WTC11 (cell line): ENCODE data around the gene CHST15.

Experiments used
- NFE2L1 ChIP-seq: sonication (generic); formaldehyde crosslinking; IDR thresholded peaks from 2 replicates; pipeline ENCODE4 v1.8.1; 2023; ENCODE audit warnings: missing genetic modification reagents
- RELA ChIP-seq: sonication (generic); formaldehyde crosslinking; IDR thresholded peaks from 2 replicates; pipeline ENCODE4 v1.8.1; 2022; ENCODE audit warnings: missing genetic modification reagents, mild to moderate bottlenecking, borderline replicate concordance
- ZNF138 ChIP-seq: sonication (generic); formaldehyde crosslinking; conservative IDR thresholded peaks from 2 replicates; pipeline ENCODE4 v1.8.1; 2022; ENCODE audit warnings: mild to moderate bottlenecking, moderate library complexity, missing genetic modification reagents
- ZNF423 ChIP-seq: fragments of 250-450 bp; sonication (Bioruptor Pico); IDR thresholded peaks from 2 replicates; pipeline ENCODE4 v2.1.2; 2022; ENCODE audit warnings: mild to moderate bottlenecking, moderate library complexity
- TF ChIP-seq, protein P1 (sequence below): fragments of 200-600 bp; IDR thresholded peaks from 2 replicates; pipeline ENCODE4 v1.8.0; 2022; ENCODE audit warnings: antibody characterized with exemption
- TF ChIP-seq, protein P2 (sequence below): sonication (generic); formaldehyde crosslinking; IDR thresholded peaks from 2 replicates; pipeline ENCODE4 v1.8.0; 2022; ENCODE audit warnings: missing genetic modification reagents
- TF ChIP-seq, protein P3 (sequence below): sonication (generic); formaldehyde crosslinking; IDR thresholded peaks from 2 replicates; pipeline ENCODE4 v1.8.0; 2023; ENCODE audit warnings: missing genetic modification reagents, mild to moderate bottlenecking, borderline replicate concordance
- TF ChIP-seq, protein P4 (sequence below): sonication (generic); formaldehyde crosslinking; IDR thresholded peaks from 2 replicates; pipeline ENCODE4 v1.8.0; 2022; ENCODE audit warnings: mild to moderate bottlenecking, missing genetic modification reagents

DNA sequence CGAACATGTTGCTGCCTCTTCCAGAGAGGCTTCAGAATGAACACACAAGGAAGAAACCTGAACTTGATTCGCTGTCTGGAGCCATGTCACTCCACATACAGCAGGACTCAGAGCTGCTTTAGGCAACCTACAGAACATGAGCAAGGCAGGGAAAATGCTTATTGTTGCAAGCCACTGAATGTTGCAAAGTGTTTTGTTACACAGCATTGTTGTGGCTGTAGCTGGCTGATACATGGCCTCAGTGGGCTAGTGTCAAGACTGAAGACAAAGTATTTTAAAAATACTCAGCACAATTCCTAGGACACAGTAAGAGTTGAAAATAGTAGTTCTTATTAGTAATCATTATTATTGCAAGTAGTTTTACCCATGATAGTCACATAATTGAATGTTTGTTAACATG, 3.1 kb upstream of the CHST15 start:
- no peak for TF ChIP-seq ZNF138
- TF ChIP-seq RELA (CRISPR knock-in tag) = no peak
- TF ChIP-seq, protein P1, sequence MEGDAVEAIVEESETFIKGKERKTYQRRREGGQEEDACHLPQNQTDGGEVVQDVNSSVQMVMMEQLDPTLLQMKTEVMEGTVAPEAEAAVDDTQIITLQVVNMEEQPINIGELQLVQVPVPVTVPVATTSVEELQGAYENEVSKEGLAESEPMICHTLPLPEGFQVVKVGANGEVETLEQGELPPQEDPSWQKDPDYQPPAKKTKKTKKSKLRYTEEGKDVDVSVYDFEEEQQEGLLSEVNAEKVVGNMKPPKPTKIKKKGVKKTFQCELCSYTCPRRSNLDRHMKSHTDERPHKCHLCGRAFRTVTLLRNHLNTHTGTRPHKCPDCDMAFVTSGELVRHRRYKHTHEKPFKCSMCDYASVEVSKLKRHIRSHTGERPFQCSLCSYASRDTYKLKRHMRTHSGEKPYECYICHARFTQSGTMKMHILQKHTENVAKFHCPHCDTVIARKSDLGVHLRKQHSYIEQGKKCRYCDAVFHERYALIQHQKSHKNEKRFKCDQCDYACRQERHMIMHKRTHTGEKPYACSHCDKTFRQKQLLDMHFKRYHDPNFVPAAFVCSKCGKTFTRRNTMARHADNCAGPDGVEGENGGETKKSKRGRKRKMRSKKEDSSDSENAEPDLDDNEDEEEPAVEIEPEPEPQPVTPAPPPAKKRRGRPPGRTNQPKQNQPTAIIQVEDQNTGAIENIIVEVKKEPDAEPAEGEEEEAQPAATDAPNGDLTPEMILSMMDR = no peak
- no peak for TF ChIP-seq ZNF423
- TF ChIP-seq, protein P2, sequence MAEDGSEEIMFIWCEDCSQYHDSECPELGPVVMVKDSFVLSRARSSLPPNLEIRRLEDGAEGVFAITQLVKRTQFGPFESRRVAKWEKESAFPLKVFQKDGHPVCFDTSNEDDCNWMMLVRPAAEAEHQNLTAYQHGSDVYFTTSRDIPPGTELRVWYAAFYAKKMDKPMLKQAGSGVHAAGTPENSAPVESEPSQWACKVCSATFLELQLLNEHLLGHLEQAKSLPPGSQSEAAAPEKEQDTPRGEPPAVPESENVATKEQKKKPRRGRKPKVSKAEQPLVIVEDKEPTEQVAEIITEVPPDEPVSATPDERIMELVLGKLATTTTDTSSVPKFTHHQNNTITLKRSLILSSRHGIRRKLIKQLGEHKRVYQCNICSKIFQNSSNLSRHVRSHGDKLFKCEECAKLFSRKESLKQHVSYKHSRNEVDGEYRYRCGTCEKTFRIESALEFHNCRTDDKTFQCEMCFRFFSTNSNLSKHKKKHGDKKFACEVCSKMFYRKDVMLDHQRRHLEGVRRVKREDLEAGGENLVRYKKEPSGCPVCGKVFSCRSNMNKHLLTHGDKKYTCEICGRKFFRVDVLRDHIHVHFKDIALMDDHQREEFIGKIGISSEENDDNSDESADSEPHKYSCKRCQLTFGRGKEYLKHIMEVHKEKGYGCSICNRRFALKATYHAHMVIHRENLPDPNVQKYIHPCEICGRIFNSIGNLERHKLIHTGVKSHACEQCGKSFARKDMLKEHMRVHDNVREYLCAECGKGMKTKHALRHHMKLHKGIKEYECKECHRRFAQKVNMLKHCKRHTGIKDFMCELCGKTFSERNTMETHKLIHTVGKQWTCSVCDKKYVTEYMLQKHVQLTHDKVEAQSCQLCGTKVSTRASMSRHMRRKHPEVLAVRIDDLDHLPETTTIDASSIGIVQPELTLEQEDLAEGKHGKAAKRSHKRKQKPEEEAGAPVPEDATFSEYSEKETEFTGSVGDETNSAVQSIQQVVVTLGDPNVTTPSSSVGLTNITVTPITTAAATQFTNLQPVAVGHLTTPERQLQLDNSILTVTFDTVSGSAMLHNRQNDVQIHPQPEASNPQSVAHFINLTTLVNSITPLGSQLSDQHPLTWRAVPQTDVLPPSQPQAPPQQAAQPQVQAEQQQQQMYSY (CRISPR knock-in tag) = no peak
- TF ChIP-seq, protein P3, sequence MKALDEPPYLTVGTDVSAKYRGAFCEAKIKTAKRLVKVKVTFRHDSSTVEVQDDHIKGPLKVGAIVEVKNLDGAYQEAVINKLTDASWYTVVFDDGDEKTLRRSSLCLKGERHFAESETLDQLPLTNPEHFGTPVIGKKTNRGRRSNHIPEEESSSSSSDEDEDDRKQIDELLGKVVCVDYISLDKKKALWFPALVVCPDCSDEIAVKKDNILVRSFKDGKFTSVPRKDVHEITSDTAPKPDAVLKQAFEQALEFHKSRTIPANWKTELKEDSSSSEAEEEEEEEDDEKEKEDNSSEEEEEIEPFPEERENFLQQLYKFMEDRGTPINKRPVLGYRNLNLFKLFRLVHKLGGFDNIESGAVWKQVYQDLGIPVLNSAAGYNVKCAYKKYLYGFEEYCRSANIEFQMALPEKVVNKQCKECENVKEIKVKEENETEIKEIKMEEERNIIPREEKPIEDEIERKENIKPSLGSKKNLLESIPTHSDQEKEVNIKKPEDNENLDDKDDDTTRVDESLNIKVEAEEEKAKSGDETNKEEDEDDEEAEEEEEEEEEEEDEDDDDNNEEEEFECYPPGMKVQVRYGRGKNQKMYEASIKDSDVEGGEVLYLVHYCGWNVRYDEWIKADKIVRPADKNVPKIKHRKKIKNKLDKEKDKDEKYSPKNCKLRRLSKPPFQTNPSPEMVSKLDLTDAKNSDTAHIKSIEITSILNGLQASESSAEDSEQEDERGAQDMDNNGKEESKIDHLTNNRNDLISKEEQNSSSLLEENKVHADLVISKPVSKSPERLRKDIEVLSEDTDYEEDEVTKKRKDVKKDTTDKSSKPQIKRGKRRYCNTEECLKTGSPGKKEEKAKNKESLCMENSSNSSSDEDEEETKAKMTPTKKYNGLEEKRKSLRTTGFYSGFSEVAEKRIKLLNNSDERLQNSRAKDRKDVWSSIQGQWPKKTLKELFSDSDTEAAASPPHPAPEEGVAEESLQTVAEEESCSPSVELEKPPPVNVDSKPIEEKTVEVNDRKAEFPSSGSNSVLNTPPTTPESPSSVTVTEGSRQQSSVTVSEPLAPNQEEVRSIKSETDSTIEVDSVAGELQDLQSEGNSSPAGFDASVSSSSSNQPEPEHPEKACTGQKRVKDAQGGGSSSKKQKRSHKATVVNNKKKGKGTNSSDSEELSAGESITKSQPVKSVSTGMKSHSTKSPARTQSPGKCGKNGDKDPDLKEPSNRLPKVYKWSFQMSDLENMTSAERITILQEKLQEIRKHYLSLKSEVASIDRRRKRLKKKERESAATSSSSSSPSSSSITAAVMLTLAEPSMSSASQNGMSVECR (CRISPR knock-in tag) = no peak
- TF ChIP-seq, protein P4, sequence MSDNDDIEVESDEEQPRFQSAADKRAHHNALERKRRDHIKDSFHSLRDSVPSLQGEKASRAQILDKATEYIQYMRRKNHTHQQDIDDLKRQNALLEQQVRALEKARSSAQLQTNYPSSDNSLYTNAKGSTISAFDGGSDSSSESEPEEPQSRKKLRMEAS (CRISPR knock-in tag) = no peak
- TF ChIP-seq NFE2L1 (CRISPR knock-in tag) = no peak
